Vagina (tissue), 2 donors: ENCODE measurements around the gene KCNC3. TPM values are rescaled to one million over a fixed set of nuclear protein-coding genes. Genes with fewer than 3 reads are reported as not detected.

Source experiments
- DNase-seq, 2 donors: peaks; one replicate each; pipeline ENCODE4 v3.0.0-alpha.2; 2017; ENCODE audit errors: extremely low spot score in 2 of 2
- H3K27ac ChIP-seq: fragments of 200-600 bp; sonication (generic); one replicate; pipeline ENCODE4 v1.5.1; 2019
- H3K27me3 ChIP-seq: fragments of 200-600 bp; sonication (generic); one replicate; pipeline ENCODE4 v1.5.1; 2019
- H3K36me3 ChIP-seq, 2 donors: fragments of 200-600 bp; sonication (generic); one replicate each; pipeline ENCODE4 v1.5.1; 2017 to 2019
- H3K4me1 ChIP-seq: fragments of 200-600 bp; sonication (generic); one replicate; pipeline ENCODE4 v1.5.1; 2019
- H3K4me3 ChIP-seq, 2 donors: fragments of 200-600 bp; sonication (generic); 1 replicate in 1 of 2; 2 replicates in 1 of 2; pipeline ENCODE4 v1.5.1; 2016 to 2019
- H3K9me3 ChIP-seq: fragments of 200-600 bp; sonication (generic); one replicate; pipeline ENCODE4 v1.5.1; 2019
- POLR2A ChIP-seq, 2 donors: fragments of 450-650 bp; IDR thresholded peaks; one replicate each; pipeline ENCODE4 v1.6.1; 2017; ENCODE audit warnings: antibody characterized with exemption in 2 of 2, mild to moderate bottlenecking in 2 of 2, moderate library complexity in 2 of 2
- POLR2AphosphoS5 ChIP-seq, 2 donors: sonication (generic); formaldehyde crosslinking; IDR thresholded peaks; one replicate each; pipeline ENCODE4 v1.9.0; 2017; ENCODE audit warnings: antibody characterized with exemption in 2 of 2, mild to moderate bottlenecking in 2 of 2, low read depth in 1 of 2; ENCODE audit not compliant: insufficient read depth in 1 of 2
- intact Hi-C: fragments of 100-400 bp; cut with DNase I; formaldehyde crosslinking; loops from one replicate; pipeline ENCODE4 v1.15.1; 2023
- total RNA-seq: library from RNA; depleted of rRNA; stranded (reverse); fragments of >200 nt; gene quantifications from one replicate; pipeline ENCODE4 v1.2.3, GENCODE V29; 2016
- TF ChIP-seq, protein P1 (sequence below), 3 experiments: fragments of 450-650 bp in 2 of 3; fragments of 200-600 bp in 1 of 3; sonication (generic) in 1 of 3; IDR thresholded peaks; one replicate each; pipeline ENCODE4 v1.5.1; 2017 to 2019; ENCODE audit warnings: antibody characterized with exemption in 3 of 3, mild to moderate bottlenecking in 2 of 3, moderate library complexity in 2 of 3

KCNC3 gene
- total RNA-seq, 1 donor from 2014 or later, result 0.98 TPM

- intact Hi-C loops, result no loop called here
- DNase-seq, result no peak
Measured at GRCh38 chr19:50365434-50366306, 36.5 kb upstream of the KCNC3 start, which contains the start of gene NAPSA. NAPSA (minus strand) TSS chr19:50365639; CDS start chr19:50365621, 18 bp downstream.

DNA sequence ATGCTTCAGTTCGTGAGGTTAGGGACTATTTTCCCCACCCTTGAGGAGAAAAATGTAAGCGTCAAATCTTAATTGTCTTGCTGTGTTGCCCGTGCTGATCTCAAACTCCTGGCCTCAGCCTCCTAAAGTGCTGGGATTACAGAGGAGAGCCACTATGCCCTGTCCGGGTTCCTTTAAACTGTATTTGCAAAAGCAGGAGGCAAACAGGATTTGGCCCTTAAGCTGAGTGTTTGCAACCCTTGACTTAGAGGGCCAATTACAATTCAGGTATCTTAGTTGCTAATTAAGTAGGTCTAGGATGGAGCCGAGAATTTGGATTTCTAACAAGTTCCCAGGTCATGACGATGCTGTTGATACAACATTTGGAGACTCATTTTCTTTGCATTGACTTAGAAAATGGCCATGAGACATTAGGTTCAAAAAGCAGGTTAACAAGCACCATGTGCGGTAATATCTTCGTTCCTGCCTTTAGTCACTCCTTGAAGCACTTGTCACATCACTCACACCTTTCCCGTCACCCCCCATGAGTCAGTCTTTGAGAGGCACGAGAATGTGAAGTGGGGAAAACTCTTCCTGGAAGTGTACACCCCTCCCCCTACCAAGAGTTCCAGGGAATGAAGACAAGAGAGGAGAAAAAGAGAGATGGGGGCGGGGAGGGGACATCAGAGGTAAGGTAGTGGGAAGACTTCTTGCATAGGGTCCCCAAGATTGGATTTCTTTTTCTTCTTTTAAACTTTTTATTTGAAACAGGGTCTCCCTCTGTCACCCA lies 33.7 kb upstream of the KCNC3 start:
- Histone ChIP-seq H3K9me3 (no peaks in the 10 kb centered on the region), H3K4me3 (no peak overlapping the region), H3K27me3 (no peaks in the 10 kb centered on the region), H3K27ac (no peak overlapping the region), H3K4me1 (peaks cover 4% of the 10 kb centered on the region), H3K36me3 (no peaks in the 10 kb centered on the region)
- intact Hi-C loops, result no loop called here
- DNase-seq, result no peak
- TF ChIP-seq POLR2A (IDR thresholded peaks at IDR 0.05) (no peak), POLR2AphosphoS5 (IDR thresholded peaks at IDR 0.05; ENCODE audit: insufficient read depth in 1 of 2, low read depth in 1 of 2) (no peak)
- TF ChIP-seq, protein P1, sequence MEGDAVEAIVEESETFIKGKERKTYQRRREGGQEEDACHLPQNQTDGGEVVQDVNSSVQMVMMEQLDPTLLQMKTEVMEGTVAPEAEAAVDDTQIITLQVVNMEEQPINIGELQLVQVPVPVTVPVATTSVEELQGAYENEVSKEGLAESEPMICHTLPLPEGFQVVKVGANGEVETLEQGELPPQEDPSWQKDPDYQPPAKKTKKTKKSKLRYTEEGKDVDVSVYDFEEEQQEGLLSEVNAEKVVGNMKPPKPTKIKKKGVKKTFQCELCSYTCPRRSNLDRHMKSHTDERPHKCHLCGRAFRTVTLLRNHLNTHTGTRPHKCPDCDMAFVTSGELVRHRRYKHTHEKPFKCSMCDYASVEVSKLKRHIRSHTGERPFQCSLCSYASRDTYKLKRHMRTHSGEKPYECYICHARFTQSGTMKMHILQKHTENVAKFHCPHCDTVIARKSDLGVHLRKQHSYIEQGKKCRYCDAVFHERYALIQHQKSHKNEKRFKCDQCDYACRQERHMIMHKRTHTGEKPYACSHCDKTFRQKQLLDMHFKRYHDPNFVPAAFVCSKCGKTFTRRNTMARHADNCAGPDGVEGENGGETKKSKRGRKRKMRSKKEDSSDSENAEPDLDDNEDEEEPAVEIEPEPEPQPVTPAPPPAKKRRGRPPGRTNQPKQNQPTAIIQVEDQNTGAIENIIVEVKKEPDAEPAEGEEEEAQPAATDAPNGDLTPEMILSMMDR (IDR thresholded peaks at IDR 0.05), result no peak

More at GRCh38 chr19:50365434-50366306, 36.5 kb upstream of the KCNC3 start, which contains the start of gene NAPSA:
- H3K27me3 ChIP-seq, result no peaks in the 10 kb centered on the region
- no peaks in the 10 kb centered on the region for H3K36me3 ChIP-seq
- TF ChIP-seq POLR2AphosphoS5 (IDR thresholded peaks at IDR 0.05; ENCODE audit: insufficient read depth in 1 of 2, low read depth in 1 of 2) (no peak), POLR2A (IDR thresholded peaks at IDR 0.05) (no peak)
- TF ChIP-seq, protein P1 (IDR thresholded peaks at IDR 0.05), result no peak
- no peak within 1 kb of the TSS for H3K4me3 ChIP-seq
- no peak within 1 kb of the TSS for H3K27ac ChIP-seq
- no peaks in the 10 kb centered on the region for H3K4me1 ChIP-seq
- H3K9me3 ChIP-seq, result no peaks in the 10 kb centered on the region

GRCh38 chr19:50362030-50362412 lies 32.8 kb upstream of the KCNC3 start:
- Histone ChIP-seq H3K4me1 (peaks cover 12% of the 10 kb centered on the region), H3K27ac (no peak overlapping the region), H3K27me3 (no peaks in the 10 kb centered on the region), H3K4me3 (no peak overlapping the region), H3K36me3 (no peaks in the 10 kb centered on the region), H3K9me3 (no peaks in the 10 kb centered on the region)
- no peak for TF ChIP-seq POLR2A (IDR thresholded peaks at IDR 0.05)
- TF ChIP-seq, protein P1 (IDR thresholded peaks at IDR 0.05), result no peak
- no peak for TF ChIP-seq POLR2AphosphoS5 (IDR thresholded peaks at IDR 0.05; ENCODE audit: insufficient read depth in 1 of 2, low read depth in 1 of 2)
- no peak for DNase-seq
- intact Hi-C loops, result no loop called here

GRCh38 chr19:50361290-50362029 lies 32.3 kb upstream of the KCNC3 start:
- DNase-seq, result no peak
- intact Hi-C loops, result no loop called here
- H3K27ac ChIP-seq, result no peak overlapping the region
- no peak overlapping the region for H3K4me3 ChIP-seq
- H3K9me3 ChIP-seq, result no peaks in the 10 kb centered on the region
- peaks cover 12% of the 10 kb centered on the region for H3K4me1 ChIP-seq
- no peaks in the 10 kb centered on the region for H3K27me3 ChIP-seq
- TF ChIP-seq POLR2A (IDR thresholded peaks at IDR 0.05), result no peak
- TF ChIP-seq, protein P1 (IDR thresholded peaks at IDR 0.05), result no peak
- TF ChIP-seq POLR2AphosphoS5 (IDR thresholded peaks at IDR 0.05; ENCODE audit: insufficient read depth in 1 of 2, low read depth in 1 of 2), result no peak
- H3K36me3 ChIP-seq, result no peaks in the 10 kb centered on the region
